Neural progenitor cell (in vitro differentiated cells): Measurements from ENCODE around the gene MYBPC1.

Source experiments
- EZH2phosphoT487 ChIP-seq: fragments of 200-600 bp; sonication (generic); IDR thresholded peaks from 2 replicates; pipeline ENCODE4 v1.6.1; 2017; ENCODE audit warnings: antibody characterized with exemption
- TF ChIP-seq, protein P1 (sequence below): fragments of 200-600 bp; sonication (generic); IDR thresholded peaks from 2 replicates; pipeline ENCODE4 v1.5.1; 2017; ENCODE audit warnings: antibody characterized with exemption, mild to moderate bottlenecking

GRCh38 chr12:101706403-101706802 lies 111.6 kb downstream of the MYBPC1 start:
- TF ChIP-seq, protein P1, sequence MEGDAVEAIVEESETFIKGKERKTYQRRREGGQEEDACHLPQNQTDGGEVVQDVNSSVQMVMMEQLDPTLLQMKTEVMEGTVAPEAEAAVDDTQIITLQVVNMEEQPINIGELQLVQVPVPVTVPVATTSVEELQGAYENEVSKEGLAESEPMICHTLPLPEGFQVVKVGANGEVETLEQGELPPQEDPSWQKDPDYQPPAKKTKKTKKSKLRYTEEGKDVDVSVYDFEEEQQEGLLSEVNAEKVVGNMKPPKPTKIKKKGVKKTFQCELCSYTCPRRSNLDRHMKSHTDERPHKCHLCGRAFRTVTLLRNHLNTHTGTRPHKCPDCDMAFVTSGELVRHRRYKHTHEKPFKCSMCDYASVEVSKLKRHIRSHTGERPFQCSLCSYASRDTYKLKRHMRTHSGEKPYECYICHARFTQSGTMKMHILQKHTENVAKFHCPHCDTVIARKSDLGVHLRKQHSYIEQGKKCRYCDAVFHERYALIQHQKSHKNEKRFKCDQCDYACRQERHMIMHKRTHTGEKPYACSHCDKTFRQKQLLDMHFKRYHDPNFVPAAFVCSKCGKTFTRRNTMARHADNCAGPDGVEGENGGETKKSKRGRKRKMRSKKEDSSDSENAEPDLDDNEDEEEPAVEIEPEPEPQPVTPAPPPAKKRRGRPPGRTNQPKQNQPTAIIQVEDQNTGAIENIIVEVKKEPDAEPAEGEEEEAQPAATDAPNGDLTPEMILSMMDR = no peak
- no peak for TF ChIP-seq EZH2phosphoT487
